Measurements from ENCODE around the gene UBE2H.

GRCh38 chr7:129872054-129872453 lies 80.7 kb downstream of the UBE2H start:
- TF ChIP-seq CTCF (IDR thresholded peaks at IDR 0.05) (no peak), EZH2 (IDR thresholded peaks at IDR 0.05; ENCODE audit: borderline replicate concordance, insufficient read depth, low read depth, low read length, poor library complexity, severe bottlenecking) (no peak)
